ENCODE results near the gene EHD4. TPM values are rescaled to one million over a fixed set of nuclear protein-coding genes. Genes with fewer than 3 reads are reported as not detected.

The EHD4 gene
- total and polyA plus RNA-seq, 9 of the 15 experiments (the other 6 are each of a cell fraction or from before 2014, with no cell fraction given): 0.89 to 10.3 (median 6.4) TPM

GRCh38 chr15:41881920-41882688 lies 90.3 kb downstream of the EHD4 start:
- in situ Hi-C loops (cut with MboI): no loop called here
- intact Hi-C loops (cut with micrococcal nuclease): no loop called here
- Histone ChIP-seq H3K4me1 (replicated peaks in 1 of 2; ENCODE audit: control insufficient read depth in 2 of 2, insufficient read depth in 2 of 2, low read length in 2 of 2) (peaks cover 2 to 36% of the 10 kb centered on the region in 2 experiments; a peak in 3 of 5 replicates), H4K20me1 (replicated peaks; ENCODE audit: control insufficient read depth, insufficient read depth, low read length) (peaks cover 9% of the 10 kb centered on the region; the same call in 1 of the 2 replicates), H3K4me2 (ENCODE audit: insufficient read depth, low read length) (no peak overlapping the region), H3K9me1 (ENCODE audit: control insufficient read depth, insufficient read depth, low read length) (no peaks in the 10 kb centered on the region), H3K27ac (ENCODE audit: extremely low read depth, low read depth, low read length) (no peak overlapping the region), H3K36me3 (ENCODE audit: control insufficient read depth, insufficient read depth, low read length) (no peaks in the 10 kb centered on the region), H3K9ac (ENCODE audit: insufficient read depth in 1 of 2, low read depth in 2 of 2, low read length in 2 of 2) (0 out of 4 replicates have a peak overlapping the region, but pooled peaks of 1 of the 2 experiments have one; percentile 70), H2AFZ (ENCODE audit: low read depth, low read length) (0 out of 2 replicates have a peak overlapping the region, but pooled peaks have one; percentile 38), H3K79me2 (ENCODE audit: control insufficient read depth, insufficient read depth, low read length) (no peaks in the 10 kb centered on the region), H3K27me3 (ENCODE audit: control insufficient read depth in 2 of 2, insufficient read depth in 2 of 2, low read length in 2 of 2) (peaks cover 25 to 81% of the 10 kb centered on the region in 2 experiments; a peak in 4 of 5 replicates), H3K9me3 (replicated peaks; ENCODE audit: control insufficient read depth, insufficient read depth, low read depth, low read length) (no peaks in the 10 kb centered on the region), H3K4me3 (no peak overlapping the region)
- WGBS (ENCODE audit: insufficient coverage, low coverage, missing lambda C conversion rate): 41% methylated on average over 25 of the region's 81 CpGs
- BruUV-seq (replicated peaks): no TSS peak
- POLR2A ChIA-PET: interaction anchor here (0.6 to 1.0 kb wide), 2 partner anchors 9 to 925 kb away, joined by 3 read pairs; no protein-coding TSS in a partner anchor
- CTCF ChIA-PET (ENCODE audit: low intra/inter-chr PET ratio): no interaction called here
- ATAC-seq (peak; percentile 75), FAIRE-seq (no peak), DNase-seq (ENCODE audit: extremely low read depth in 1 of 4, low spot score in 3 of 4) (peak; percentile 27 to 75 (median 60))
- TF ChIP-seq HDAC3 (IDR thresholded peaks at IDR 0.05; ENCODE audit: borderline replicate concordance, partially characterized antibody) (no peak), ZNF707 (CRISPR knock-in tag; conservative IDR thresholded peaks at IDR 0.05) (no peak), UBTF (IDR thresholded peaks at IDR 0.05; ENCODE audit: borderline replicate concordance in 1 of 2, low read depth in 2 of 2, low read length in 2 of 2) (peak in 1 of 2 experiments; percentile 61; a peak in 1 of 4 replicates), ZBTB33 (CRISPR knock-in tag; IDR thresholded peaks at IDR 0.05) (0 out of 2 replicates have a peak, but pooled peaks have one; percentile 10), CXXC5 (CRISPR knock-in tag; IDR thresholded peaks at IDR 0.05) (peak; percentile 61; the same call in 1 of the 2 replicates), L3MBTL2 (IDR thresholded peaks at IDR 0.05) (peak; percentile 88), DEAF1 (CRISPR knock-in tag; IDR thresholded peaks at IDR 0.05) (no peak), TAF1 (IDR thresholded peaks at IDR 0.05; ENCODE audit: control insufficient read depth, extremely low read depth, insufficient read depth, low read length, severe bottlenecking) (no peak), ELK1 (CRISPR knock-in tag; IDR thresholded peaks at IDR 0.05) (no peak), POLR2G (IDR thresholded peaks at IDR 0.05; ENCODE audit: low read depth, low read length) (no peak), SAFB (IDR thresholded peaks at IDR 0.05; ENCODE audit: borderline replicate concordance, low read depth, low read length) (no peak), ZSCAN29 (IDR thresholded peaks at IDR 0.05) (no peak), ZFX (CRISPR knock-in tag; IDR thresholded peaks at IDR 0.05) (peak; percentile 48)

Measured in K562 (cell line).